GM23338 (cell line): ENCODE data around the gene NUP160. TPM values are rescaled to one million over a fixed set of nuclear protein-coding genes. Genes with fewer than 3 reads are reported as not detected.

ENCODE experiments used
- ATAC-seq: fragments of 200-7000 bp; cut with Tn5 transposase; 3 replicates; pipeline ENCODE4 v1.9.1; 2020
- DNase-seq: peaks from one replicate; pipeline ENCODE4 v3.0.0-alpha.2; 2015; ENCODE audit warnings: low spot score
- H2AFZ ChIP-seq: fragments of 200-600 bp; sonication (generic); 2 replicates; pipeline ENCODE4 v1.8.0; 2016; ENCODE audit warnings: antibody characterized with exemption, mild to moderate bottlenecking, moderate library complexity
- H3F3A ChIP-seq: fragments of 200-600 bp; sonication (generic); replicated peaks from 2 replicates; pipeline ENCODE4 v1.8.0; 2017; ENCODE audit warnings: antibody characterized with exemption, mixed run types, low read depth
- H3K27ac ChIP-seq: fragments of 200-600 bp; sonication (generic); 2 replicates; pipeline ENCODE4 v1.6.1; 2016; ENCODE audit warnings: low read depth
- H3K27me3 ChIP-seq: fragments of 200-600 bp; sonication (generic); 2 replicates; pipeline ENCODE4 v1.8.0; 2016; ENCODE audit warnings: mild to moderate bottlenecking, mixed run types, moderate library complexity; ENCODE audit not compliant: insufficient read depth
- H3K36me3 ChIP-seq: fragments of 200-600 bp; sonication (generic); 2 replicates; pipeline ENCODE4 v1.8.0; 2016; ENCODE audit warnings: mild to moderate bottlenecking; ENCODE audit not compliant: insufficient read depth
- H3K4me1 ChIP-seq: fragments of 200-600 bp; sonication (generic); 2 replicates; pipeline ENCODE4 v1.8.0; 2016; ENCODE audit warnings: mild to moderate bottlenecking, moderate library complexity; ENCODE audit not compliant: insufficient read depth
- H3K4me2 ChIP-seq: fragments of 200-600 bp; sonication (generic); 2 replicates; pipeline ENCODE4 v1.7.1; 2017; ENCODE audit warnings: mixed run types
- H3K4me3 ChIP-seq: fragments of 200-600 bp; sonication (generic); 2 replicates; pipeline ENCODE4 v1.6.1; 2016; ENCODE audit warnings: mixed run types
- H3K79me2 ChIP-seq: fragments of 200-600 bp; sonication (generic); replicated peaks from 2 replicates; pipeline ENCODE4 v1.8.0; 2017; ENCODE audit warnings: mild to moderate bottlenecking; ENCODE audit not compliant: insufficient read depth
- H3K9me2 ChIP-seq: fragments of 200-600 bp; sonication (generic); 2 replicates; pipeline ENCODE4 v1.8.0; 2017; ENCODE audit not compliant: insufficient read depth
- H4K20me1 ChIP-seq: fragments of 200-600 bp; sonication (generic); replicated peaks from 2 replicates; pipeline ENCODE4 v1.8.0; 2017; ENCODE audit warnings: mild to moderate bottlenecking; ENCODE audit not compliant: insufficient read depth
- H3K27ac Mint-ChIP-seq: 2 replicates; pipeline ENCODE4 v1.8.0; 2020; ENCODE audit warnings: inconsistent platforms, mild to moderate bottlenecking, moderate library complexity, mixed read lengths
- H3K27me3 Mint-ChIP-seq: 3 replicates; pipeline ENCODE4 v1.8.0; 2022; ENCODE audit warnings: low read depth, mild to moderate bottlenecking, moderate library complexity, mixed read lengths, inconsistent platforms; ENCODE audit not compliant: insufficient read depth, poor library complexity
- H3K36me3 Mint-ChIP-seq: 3 replicates; pipeline ENCODE4 v1.8.0; 2021; ENCODE audit warnings: low read depth, mild to moderate bottlenecking, inconsistent platforms, moderate library complexity, mixed read lengths
- H3K4me1 Mint-ChIP-seq: 3 replicates; pipeline ENCODE4 v1.8.0; 2020; ENCODE audit warnings: mild to moderate bottlenecking, inconsistent platforms, mixed read lengths
- H3K4me3 Mint-ChIP-seq: 3 replicates; pipeline ENCODE4 v1.8.0; 2021; ENCODE audit warnings: moderate library complexity, mild to moderate bottlenecking, inconsistent platforms, mixed read lengths
- H3K9me3 Mint-ChIP-seq: 3 replicates; pipeline ENCODE4 v1.8.0; 2020; ENCODE audit warnings: moderate library complexity, mild to moderate bottlenecking, inconsistent platforms, mixed read lengths
- CREB1 ChIP-seq: fragments of 250-450 bp; sonication (Bioruptor Pico); IDR thresholded peaks from 2 replicates; pipeline ENCODE4 v1.5.0; 2020; ENCODE audit warnings: low read depth, mild to moderate bottlenecking, moderate library complexity
- EZH2 ChIP-seq: fragments of 200-600 bp; sonication (generic); IDR thresholded peaks from one replicate; pipeline ENCODE4 v1.8.0; 2017; ENCODE audit warnings: antibody characterized with exemption, mild to moderate bottlenecking, low read depth; ENCODE audit not compliant: unreplicated experiment
- JUNB ChIP-seq: IDR thresholded peaks from one replicate; pipeline ENCODE4 v1.6.1; 2016; ENCODE audit warnings: antibody characterized with exemption; ENCODE audit not compliant: unreplicated experiment
- NANOG ChIP-seq: IDR thresholded peaks from 2 replicates; pipeline ENCODE4 v1.6.1; 2016; ENCODE audit warnings: antibody characterized with exemption, borderline replicate concordance
- STAT1 ChIP-seq: IDR thresholded peaks from one replicate; pipeline ENCODE4 v1.6.1; 2016; ENCODE audit warnings: antibody characterized with exemption; ENCODE audit not compliant: unreplicated experiment
- ZNF114 ChIP-seq: fragments of 250-450 bp; sonication (Bioruptor Pico); IDR thresholded peaks from 2 replicates; pipeline ENCODE4 v1.5.0; 2020; ENCODE audit warnings: mild to moderate bottlenecking, moderate library complexity
- ZNF331 ChIP-seq: fragments of 250-450 bp; sonication (Bioruptor Pico); IDR thresholded peaks from 2 replicates; pipeline ENCODE4 v1.5.0; 2020; ENCODE audit warnings: low read depth, mild to moderate bottlenecking, moderate library complexity
- polyA plus RNA-seq: library from polyadenylated mRNA; unstranded; fragments of >200 nt; fragmentation: Nextera tagmentation; extraction: Ambion mirVana; gene quantifications from 2 replicates; pipeline ENCODE4 v1.2.1, GENCODE V29; 2016
- total RNA-seq: library from RNA; depleted of rRNA; stranded (reverse); fragments of >200 nt; shearing (Covaris generic); gene quantifications from 2 replicates; pipeline ENCODE4 v1.2.3, GENCODE V29; 2014
- TF ChIP-seq, protein P1 (sequence below), 2 experiments: fragments of 200-600 bp in 1 of 2; sonication (generic) in 1 of 2; conservative IDR thresholded peaks; 2 replicates each; pipeline versions ENCODE4 v1.5.1 to v1.6.1; 2016 to 2017; ENCODE audit warnings: antibody characterized with exemption in 2 of 2, low read depth in 2 of 2, mild to moderate bottlenecking in 2 of 2, moderate library complexity in 1 of 2
- TF ChIP-seq, protein P2 (sequence below): IDR thresholded peaks from one replicate; pipeline ENCODE4 v1.6.1; 2018; ENCODE audit warnings: antibody characterized with exemption; ENCODE audit not compliant: unreplicated experiment

NUP160 gene
- total and polyA plus RNA-seq, 2 experiments from 2014 or later: 41.2 to 101 TPM

- Mint-ChIP-seq H3K36me3 (no peaks in the 10 kb centered on the region), H3K4me1 (no peaks in the 10 kb centered on the region), H3K4me3 (no peak overlapping the region), H3K9me3 (no peaks in the 10 kb centered on the region), H3K27me3 (no peaks in the 10 kb centered on the region), H3K27ac (no peak overlapping the region)
- no peaks in the 10 kb centered on the region; the same call in 1 of the 2 replicates for H3K4me1 ChIP-seq
- H3F3A ChIP-seq: no peaks in the 10 kb centered on the region
- H3K36me3 ChIP-seq: no peaks in the 10 kb centered on the region
- no peaks in the 10 kb centered on the region for H3K9me2 ChIP-seq
- no peak for ATAC-seq
- H3K27ac ChIP-seq: no peak overlapping the region
- no peak for TF ChIP-seq JUNB
- TF ChIP-seq ZNF114 (CRISPR knock-in tag): no peak
- no peak for TF ChIP-seq NANOG
- no peak for TF ChIP-seq STAT1
- TF ChIP-seq ZNF331 (CRISPR knock-in tag): no peak
- no peak for TF ChIP-seq CREB1
- no peaks in the 10 kb centered on the region for H3K27me3 ChIP-seq
- peak overlapping the region; percentile 89; the same call in 1 of the 2 replicates for H2AFZ ChIP-seq
- no peak overlapping the region for H3K4me3 ChIP-seq
- H3K4me2 ChIP-seq: no peak overlapping the region
- DNase-seq: no peak
- no peaks in the 10 kb centered on the region for H3K79me2 ChIP-seq
- H4K20me1 ChIP-seq: no peaks in the 10 kb centered on the region
Observed at GRCh38 chr11:47857892-47858543, 9.9 kb upstream of the NUP160 start.

GRCh38 chr11:47857485-47857884, 9.3 kb upstream of the NUP160 start:
- Mint-ChIP-seq H3K36me3 (no peaks in the 10 kb centered on the region), H3K27ac (no peak overlapping the region), H3K4me3 (no peak overlapping the region), H3K4me1 (no peaks in the 10 kb centered on the region), H3K27me3 (no peaks in the 10 kb centered on the region), H3K9me3 (no peaks in the 10 kb centered on the region)
- Histone ChIP-seq H3K4me3 (no peak overlapping the region), H2AFZ (no peak overlapping the region), H3K79me2 (no peaks in the 10 kb centered on the region), H3K4me1 (no peaks in the 10 kb centered on the region), H4K20me1 (no peaks in the 10 kb centered on the region), H3K4me2 (no peak overlapping the region), H3K36me3 (no peaks in the 10 kb centered on the region), H3K9me2 (no peaks in the 10 kb centered on the region), H3F3A (no peaks in the 10 kb centered on the region), H3K27ac (no peak overlapping the region), H3K27me3 (no peaks in the 10 kb centered on the region)
- DNase-seq (no peak), ATAC-seq (no peak)
- TF ChIP-seq, protein P1, sequence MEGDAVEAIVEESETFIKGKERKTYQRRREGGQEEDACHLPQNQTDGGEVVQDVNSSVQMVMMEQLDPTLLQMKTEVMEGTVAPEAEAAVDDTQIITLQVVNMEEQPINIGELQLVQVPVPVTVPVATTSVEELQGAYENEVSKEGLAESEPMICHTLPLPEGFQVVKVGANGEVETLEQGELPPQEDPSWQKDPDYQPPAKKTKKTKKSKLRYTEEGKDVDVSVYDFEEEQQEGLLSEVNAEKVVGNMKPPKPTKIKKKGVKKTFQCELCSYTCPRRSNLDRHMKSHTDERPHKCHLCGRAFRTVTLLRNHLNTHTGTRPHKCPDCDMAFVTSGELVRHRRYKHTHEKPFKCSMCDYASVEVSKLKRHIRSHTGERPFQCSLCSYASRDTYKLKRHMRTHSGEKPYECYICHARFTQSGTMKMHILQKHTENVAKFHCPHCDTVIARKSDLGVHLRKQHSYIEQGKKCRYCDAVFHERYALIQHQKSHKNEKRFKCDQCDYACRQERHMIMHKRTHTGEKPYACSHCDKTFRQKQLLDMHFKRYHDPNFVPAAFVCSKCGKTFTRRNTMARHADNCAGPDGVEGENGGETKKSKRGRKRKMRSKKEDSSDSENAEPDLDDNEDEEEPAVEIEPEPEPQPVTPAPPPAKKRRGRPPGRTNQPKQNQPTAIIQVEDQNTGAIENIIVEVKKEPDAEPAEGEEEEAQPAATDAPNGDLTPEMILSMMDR (conservative IDR thresholded peaks at IDR 0.05; ENCODE audit: low read depth in 2 of 2): no peak
- TF ChIP-seq, protein P2, sequence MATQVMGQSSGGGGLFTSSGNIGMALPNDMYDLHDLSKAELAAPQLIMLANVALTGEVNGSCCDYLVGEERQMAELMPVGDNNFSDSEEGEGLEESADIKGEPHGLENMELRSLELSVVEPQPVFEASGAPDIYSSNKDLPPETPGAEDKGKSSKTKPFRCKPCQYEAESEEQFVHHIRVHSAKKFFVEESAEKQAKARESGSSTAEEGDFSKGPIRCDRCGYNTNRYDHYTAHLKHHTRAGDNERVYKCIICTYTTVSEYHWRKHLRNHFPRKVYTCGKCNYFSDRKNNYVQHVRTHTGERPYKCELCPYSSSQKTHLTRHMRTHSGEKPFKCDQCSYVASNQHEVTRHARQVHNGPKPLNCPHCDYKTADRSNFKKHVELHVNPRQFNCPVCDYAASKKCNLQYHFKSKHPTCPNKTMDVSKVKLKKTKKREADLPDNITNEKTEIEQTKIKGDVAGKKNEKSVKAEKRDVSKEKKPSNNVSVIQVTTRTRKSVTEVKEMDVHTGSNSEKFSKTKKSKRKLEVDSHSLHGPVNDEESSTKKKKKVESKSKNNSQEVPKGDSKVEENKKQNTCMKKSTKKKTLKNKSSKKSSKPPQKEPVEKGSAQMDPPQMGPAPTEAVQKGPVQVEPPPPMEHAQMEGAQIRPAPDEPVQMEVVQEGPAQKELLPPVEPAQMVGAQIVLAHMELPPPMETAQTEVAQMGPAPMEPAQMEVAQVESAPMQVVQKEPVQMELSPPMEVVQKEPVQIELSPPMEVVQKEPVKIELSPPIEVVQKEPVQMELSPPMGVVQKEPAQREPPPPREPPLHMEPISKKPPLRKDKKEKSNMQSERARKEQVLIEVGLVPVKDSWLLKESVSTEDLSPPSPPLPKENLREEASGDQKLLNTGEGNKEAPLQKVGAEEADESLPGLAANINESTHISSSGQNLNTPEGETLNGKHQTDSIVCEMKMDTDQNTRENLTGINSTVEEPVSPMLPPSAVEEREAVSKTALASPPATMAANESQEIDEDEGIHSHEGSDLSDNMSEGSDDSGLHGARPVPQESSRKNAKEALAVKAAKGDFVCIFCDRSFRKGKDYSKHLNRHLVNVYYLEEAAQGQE: no peak
- no peak for TF ChIP-seq EZH2
